GM19452 (cell line): ENCODE results near the gene DNM2.

Source experiments
- ATAC-seq: cut with Tn5 transposase; IDR thresholded peaks from one replicate; pipeline ENCODE4 v1.9.1; 2021; ENCODE audit not compliant: unreplicated experiment

The DNM2 gene

GRCh38 chr19:10811391-10812111 lies 93.7 kb downstream of the DNM2 start:
- ATAC-seq, result no peak

- no peak for ATAC-seq
Measured at GRCh38 chr19:10812196-10812595, 94.3 kb downstream of the DNM2 start.

- no peak for ATAC-seq
Measured at GRCh38 chr19:10812902-10813404, 95.1 kb downstream of the DNM2 start.

GRCh38 chr19:10815007-10815536 lies 97.2 kb downstream of the DNM2 start:
- ATAC-seq, result no peak

- no peak for ATAC-seq
Measured at GRCh38 chr19:10815969-10816644, 98.2 kb downstream of the DNM2 start.

GRCh38 chr19:10816691-10817090 lies 98.8 kb downstream of the DNM2 start:
- no peak for ATAC-seq

GRCh38 chr19:10817291-10818038 lies 99.6 kb downstream of the DNM2 start:
- ATAC-seq, result no peak

- ATAC-seq, result no peak
Measured at GRCh38 chr19:10818301-10819123, 100.6 kb downstream of the DNM2 start.

GRCh38 chr19:10819124-10820060 lies 101.5 kb downstream of the DNM2 start:
- ATAC-seq, result no peak

GRCh38 chr19:10820173-10820572 lies 102.3 kb downstream of the DNM2 start:
- ATAC-seq, result no peak

- ATAC-seq, result no peak
Measured at GRCh38 chr19:10823690-10824089, 105.8 kb downstream of the DNM2 start.

- ATAC-seq, result no peak
Measured at GRCh38 chr19:10826231-10826630, 108.4 kb downstream of the DNM2 start.

- ATAC-seq, result no peak
Measured at GRCh38 chr19:10826846-10827245, 109.0 kb downstream of the DNM2 start.

- ATAC-seq, result no peak
Measured at GRCh38 chr19:10828981-10829821, 111.3 kb downstream of the DNM2 start.

- no peak for ATAC-seq
Measured at GRCh38 chr19:10829967-10830366, 112.1 kb downstream of the DNM2 start.

- ATAC-seq, result no peak
Measured at GRCh38 chr19:10830370-10830769, 112.5 kb downstream of the DNM2 start.

- ATAC-seq, result no peak
Measured at GRCh38 chr19:10830931-10831779, 113.3 kb downstream of the DNM2 start.
